Measurements from ENCODE around the gene PLCG1. TPM values are rescaled to one million over a fixed set of nuclear protein-coding genes. Genes with fewer than 3 reads are reported as not detected.

Gene PLCG1
- polyA plus RNA-seq, 1 donor from 2014 or later, result 164 TPM

DNA sequence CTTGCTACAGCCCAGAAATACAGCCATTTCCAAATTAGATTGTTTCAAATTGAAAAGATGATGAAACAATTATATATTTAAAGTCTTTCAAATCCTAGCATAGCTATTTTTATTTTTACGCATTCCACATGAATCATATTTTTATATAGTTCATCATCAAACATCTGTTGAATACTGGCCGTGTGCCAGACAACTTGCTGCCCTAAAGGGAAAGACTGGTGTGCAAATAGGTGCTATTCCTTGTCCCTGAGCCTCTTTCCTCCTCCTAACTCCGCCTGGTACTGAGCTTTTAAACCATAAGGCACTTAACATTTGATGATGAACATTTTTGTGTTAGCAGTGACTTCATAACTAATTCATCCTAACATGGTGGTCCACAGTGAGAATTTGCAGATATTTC lies 18.7 kb upstream of the PLCG1 start:
- no peak overlapping the region for H3K27ac ChIP-seq (ENCODE audit: low read length)
- H3K9me3 ChIP-seq (ENCODE audit: low read length), result no peaks in the 10 kb centered on the region
- no peaks in the 10 kb centered on the region for H3K27me3 ChIP-seq (ENCODE audit: insufficient read depth, low read depth, low read length)
- TF ChIP-seq, protein P1, sequence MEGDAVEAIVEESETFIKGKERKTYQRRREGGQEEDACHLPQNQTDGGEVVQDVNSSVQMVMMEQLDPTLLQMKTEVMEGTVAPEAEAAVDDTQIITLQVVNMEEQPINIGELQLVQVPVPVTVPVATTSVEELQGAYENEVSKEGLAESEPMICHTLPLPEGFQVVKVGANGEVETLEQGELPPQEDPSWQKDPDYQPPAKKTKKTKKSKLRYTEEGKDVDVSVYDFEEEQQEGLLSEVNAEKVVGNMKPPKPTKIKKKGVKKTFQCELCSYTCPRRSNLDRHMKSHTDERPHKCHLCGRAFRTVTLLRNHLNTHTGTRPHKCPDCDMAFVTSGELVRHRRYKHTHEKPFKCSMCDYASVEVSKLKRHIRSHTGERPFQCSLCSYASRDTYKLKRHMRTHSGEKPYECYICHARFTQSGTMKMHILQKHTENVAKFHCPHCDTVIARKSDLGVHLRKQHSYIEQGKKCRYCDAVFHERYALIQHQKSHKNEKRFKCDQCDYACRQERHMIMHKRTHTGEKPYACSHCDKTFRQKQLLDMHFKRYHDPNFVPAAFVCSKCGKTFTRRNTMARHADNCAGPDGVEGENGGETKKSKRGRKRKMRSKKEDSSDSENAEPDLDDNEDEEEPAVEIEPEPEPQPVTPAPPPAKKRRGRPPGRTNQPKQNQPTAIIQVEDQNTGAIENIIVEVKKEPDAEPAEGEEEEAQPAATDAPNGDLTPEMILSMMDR (IDR thresholded peaks at IDR 0.05; ENCODE audit: poor library complexity, severe bottlenecking), result no peak
- TF ChIP-seq MXI1 (conservative IDR thresholded peaks at IDR 0.05; ENCODE audit: poor library complexity, severe bottlenecking), result no peak
- no peak for TF ChIP-seq EZH2 (IDR thresholded peaks at IDR 0.05; ENCODE audit: borderline replicate concordance, insufficient read depth, low read length, poor library complexity, severe bottlenecking)
- no peak overlapping the region for H3K4me2 ChIP-seq (ENCODE audit: low read length)
- H2AFZ ChIP-seq (ENCODE audit: low read depth, low read length), result no peak overlapping the region
- no peaks in the 10 kb centered on the region for H3F3A ChIP-seq (ENCODE audit: insufficient read depth, low read length, poor library complexity, severe bottlenecking)
- no peak overlapping the region for H3K4me3 ChIP-seq (ENCODE audit: low read length)
- no peaks in the 10 kb centered on the region for H4K20me1 ChIP-seq (ENCODE audit: insufficient read depth)
- no peak overlapping the region for H3K9ac ChIP-seq (ENCODE audit: low read length)
- H3K79me2 ChIP-seq (replicated peaks; ENCODE audit: insufficient read depth, low read length), result no peaks in the 10 kb centered on the region
- no peaks in the 10 kb centered on the region for H3K9me2 ChIP-seq (ENCODE audit: insufficient read depth, low read length)
- peaks cover 43% of the 10 kb centered on the region for H3K36me3 ChIP-seq (ENCODE audit: insufficient read depth, low read length)

GRCh38 chr20:41119614-41120561 lies 17.5 kb upstream of the PLCG1 start:
- H3K9me3 ChIP-seq (ENCODE audit: low read length), result no peaks in the 10 kb centered on the region
- H4K20me1 ChIP-seq (ENCODE audit: insufficient read depth), result no peaks in the 10 kb centered on the region
- H3K79me2 ChIP-seq (replicated peaks; ENCODE audit: insufficient read depth, low read length), result no peaks in the 10 kb centered on the region
- no peak overlapping the region for H3K27ac ChIP-seq (ENCODE audit: low read length)
- H3K9me2 ChIP-seq (ENCODE audit: insufficient read depth, low read length), result no peaks in the 10 kb centered on the region
- H3F3A ChIP-seq (ENCODE audit: insufficient read depth, low read length, poor library complexity, severe bottlenecking), result no peaks in the 10 kb centered on the region
- H2AFZ ChIP-seq (ENCODE audit: low read depth, low read length), result no peak overlapping the region
- TF ChIP-seq EZH2 (IDR thresholded peaks at IDR 0.05; ENCODE audit: borderline replicate concordance, insufficient read depth, low read length, poor library complexity, severe bottlenecking) (no peak), POLR2AphosphoS5 (IDR thresholded peaks at IDR 0.05) (no peak), SMC3 (conservative IDR thresholded peaks at IDR 0.05; ENCODE audit: poor library complexity) (no peak), EP300 (conservative IDR thresholded peaks at IDR 0.05; ENCODE audit: poor library complexity, severe bottlenecking) (no peak), RAD21 (conservative IDR thresholded peaks at IDR 0.05) (no peak), TAF1 (IDR thresholded peaks at IDR 0.05; ENCODE audit: low read depth) (no peak), MXI1 (conservative IDR thresholded peaks at IDR 0.05; ENCODE audit: poor library complexity, severe bottlenecking) (no peak), REST (IDR thresholded peaks at IDR 0.05; ENCODE audit: borderline replicate concordance) (no peak)
- TF ChIP-seq, protein P1 (IDR thresholded peaks at IDR 0.05; ENCODE audit: poor library complexity, severe bottlenecking), result no peak
- no peak overlapping the region for H3K4me2 ChIP-seq (ENCODE audit: low read length)
- H3K4me3 ChIP-seq (ENCODE audit: low read length), result no peak overlapping the region
- H3K9ac ChIP-seq (ENCODE audit: low read length), result no peak overlapping the region
- H3K27me3 ChIP-seq (ENCODE audit: insufficient read depth, low read depth, low read length), result no peaks in the 10 kb centered on the region
- H3K36me3 ChIP-seq (ENCODE audit: insufficient read depth, low read length), result peaks cover 46% of the 10 kb centered on the region

Data from neural cell (in vitro differentiated cells).